CD4-positive, alpha-beta T cell (primary cell): ENCODE data around the gene THAP12. TPM values are rescaled to one million over a fixed set of nuclear protein-coding genes. Genes with fewer than 3 reads are reported as not detected.

Source experiments
- ATAC-seq: fragments of 200-7000 bp; cut with Tn5 transposase; one replicate; pipeline ENCODE4 v1.10.0; 2022; ENCODE audit warnings: mild to moderate bottlenecking; ENCODE audit not compliant: poor library complexity
- CTCF ChIA-PET: fragments of 350-600 bp; sonication (Branson Sonifier 250); formaldehyde crosslinking; loops from one replicate; lab custom pipeline; 2021; ENCODE audit warnings: antibody characterized with exemption, inconsistent platforms; lab: Charles Lee
- POLR2A ChIA-PET: fragments of 350-600 bp; sonication (Branson Sonifier 250); formaldehyde crosslinking; loops from one replicate; lab custom pipeline; 2021; ENCODE audit warnings: antibody characterized with exemption, inconsistent platforms; lab: Charles Lee
- DNase-seq, 14 experiments: peaks; one replicate each; pipeline ENCODE4 v3.0.0-alpha.2; 2013 to 2020; ENCODE audit warnings: mixed read lengths in 2 of 14
- H3K27ac ChIP-seq, 2 donors: one replicate each; pipeline versions ENCODE4 v1.5.1 to v1.7.0; 2013; ENCODE audit warnings: low read length in 2 of 2, low read depth in 1 of 2, mild to moderate bottlenecking in 1 of 2
- H3K27me3 ChIP-seq, 2 experiments: 1 replicate in 1 of 2; 2 replicates in 1 of 2; pipeline versions ENCODE4 v1.6.1 to v1.7.0; 2013; ENCODE audit warnings: low read length in 2 of 2, control low read depth in 1 of 2, mild to moderate bottlenecking in 1 of 2, moderate library complexity in 1 of 2; ENCODE audit not compliant: insufficient read depth in 2 of 2, control insufficient read depth in 1 of 2
- H3K36me3 ChIP-seq: one replicate; pipeline ENCODE4 v1.6.1; 2013; ENCODE audit warnings: low read length, control low read depth; ENCODE audit not compliant: insufficient read depth
- H3K4me1 ChIP-seq: one replicate; pipeline ENCODE4 v1.6.1; 2013; ENCODE audit warnings: low read length, control low read depth; ENCODE audit not compliant: insufficient read depth
- H3K4me3 ChIP-seq: one replicate; pipeline ENCODE4 v1.5.1; 2013; ENCODE audit warnings: mild to moderate bottlenecking, low read length, moderate library complexity
- H3K9me3 ChIP-seq, 2 experiments: 1 replicate in 1 of 2; 2 replicates in 1 of 2; pipeline versions ENCODE4 v1.6.1 to v1.7.0; 2013; ENCODE audit warnings: low read length in 2 of 2, mild to moderate bottlenecking in 2 of 2, control low read depth in 1 of 2, moderate library complexity in 1 of 2; ENCODE audit not compliant: control insufficient read depth in 1 of 2, insufficient read depth in 1 of 2
- H3K27ac Mint-ChIP-seq: one replicate; pipeline ENCODE4 v1.8.0; 2020; ENCODE audit warnings: mixed read lengths
- H3K27me3 Mint-ChIP-seq: one replicate; pipeline ENCODE4 v1.8.0; 2021; ENCODE audit warnings: mixed read lengths
- H3K36me3 Mint-ChIP-seq: one replicate; pipeline ENCODE4 v1.8.0; 2021; ENCODE audit warnings: low read depth, mixed read lengths
- H3K4me1 Mint-ChIP-seq: one replicate; pipeline ENCODE4 v1.8.0; 2021; ENCODE audit warnings: low read depth, mixed read lengths
- H3K4me3 Mint-ChIP-seq: one replicate; pipeline ENCODE4 v1.8.0; 2020; ENCODE audit warnings: mild to moderate bottlenecking, mixed read lengths
- H3K9me3 Mint-ChIP-seq: one replicate; pipeline ENCODE4 v1.8.0; 2020; ENCODE audit warnings: mixed read lengths
- intact Hi-C, 2 experiments: fragments of 100-400 bp; cut with DNase I in 1 of 2; cut with micrococcal nuclease in 1 of 2; formaldehyde crosslinking; loops; one replicate each; pipeline versions ENCODE4 v1.15.1 to v1.9.0; 2023 to 2025; cut with DNase I, micrococcal nuclease
- total RNA-seq, 174 experiments: library from RNA in 2 of 174; stranded (reverse) in 2 of 174; gene quantifications; one replicate each; pipeline ENCODE4 v1.2.3 and lab custom pipeline; 2021 to 2026
- TF ChIP-seq, protein P1 (sequence below): fragments of 200-600 bp; IDR thresholded peaks from one replicate; pipeline ENCODE4 v1.8.0; 2022; ENCODE audit warnings: antibody characterized with exemption, mild to moderate bottlenecking

Gene THAP12
- total RNA-seq, 2 experiments from 2014 or later = 34.8 to 36.3 TPM

DNA sequence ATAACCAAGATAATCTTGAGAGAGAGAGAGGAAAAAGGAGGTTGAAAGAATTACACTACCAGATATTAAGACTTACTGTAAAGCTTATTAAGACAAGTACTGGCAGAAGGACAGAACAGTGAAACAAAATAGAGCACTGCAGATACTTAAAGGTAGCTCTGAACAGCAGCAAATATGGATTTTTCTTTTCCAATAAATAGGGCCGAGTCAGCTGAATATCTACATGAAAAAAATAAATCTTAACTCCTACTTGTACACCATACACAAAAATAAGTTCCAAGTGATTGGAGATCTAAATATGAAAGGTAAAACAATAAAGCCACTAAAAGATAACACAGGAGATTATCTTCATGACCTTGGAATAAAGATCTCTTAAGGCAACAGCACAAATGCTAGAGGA is 12.4 kb downstream of the THAP12 start:
- H3K27ac ChIP-seq = no peak overlapping the region
- H3K9me3 ChIP-seq = no peaks in the 10 kb centered on the region
- Mint-ChIP-seq H3K9me3 (no peaks in the 10 kb centered on the region), H3K4me1 (peaks cover 55% of the 10 kb centered on the region), H3K27ac (no peak overlapping the region), H3K27me3 (no peaks in the 10 kb centered on the region), H3K4me3 (no peak overlapping the region), H3K36me3 (peaks cover 20% of the 10 kb centered on the region)
- no peaks in the 10 kb centered on the region for H3K36me3 ChIP-seq
- no peak for ATAC-seq
- no peak for DNase-seq
- POLR2A ChIA-PET = no interaction called here
- CTCF ChIA-PET = no interaction called here
- H3K4me3 ChIP-seq = no peak overlapping the region
- TF ChIP-seq, protein P1, sequence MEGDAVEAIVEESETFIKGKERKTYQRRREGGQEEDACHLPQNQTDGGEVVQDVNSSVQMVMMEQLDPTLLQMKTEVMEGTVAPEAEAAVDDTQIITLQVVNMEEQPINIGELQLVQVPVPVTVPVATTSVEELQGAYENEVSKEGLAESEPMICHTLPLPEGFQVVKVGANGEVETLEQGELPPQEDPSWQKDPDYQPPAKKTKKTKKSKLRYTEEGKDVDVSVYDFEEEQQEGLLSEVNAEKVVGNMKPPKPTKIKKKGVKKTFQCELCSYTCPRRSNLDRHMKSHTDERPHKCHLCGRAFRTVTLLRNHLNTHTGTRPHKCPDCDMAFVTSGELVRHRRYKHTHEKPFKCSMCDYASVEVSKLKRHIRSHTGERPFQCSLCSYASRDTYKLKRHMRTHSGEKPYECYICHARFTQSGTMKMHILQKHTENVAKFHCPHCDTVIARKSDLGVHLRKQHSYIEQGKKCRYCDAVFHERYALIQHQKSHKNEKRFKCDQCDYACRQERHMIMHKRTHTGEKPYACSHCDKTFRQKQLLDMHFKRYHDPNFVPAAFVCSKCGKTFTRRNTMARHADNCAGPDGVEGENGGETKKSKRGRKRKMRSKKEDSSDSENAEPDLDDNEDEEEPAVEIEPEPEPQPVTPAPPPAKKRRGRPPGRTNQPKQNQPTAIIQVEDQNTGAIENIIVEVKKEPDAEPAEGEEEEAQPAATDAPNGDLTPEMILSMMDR = no peak
- H3K27me3 ChIP-seq = no peaks in the 10 kb centered on the region
- intact Hi-C loops = no loop called here
- H3K4me1 ChIP-seq = peaks cover 12% of the 10 kb centered on the region

DNA sequence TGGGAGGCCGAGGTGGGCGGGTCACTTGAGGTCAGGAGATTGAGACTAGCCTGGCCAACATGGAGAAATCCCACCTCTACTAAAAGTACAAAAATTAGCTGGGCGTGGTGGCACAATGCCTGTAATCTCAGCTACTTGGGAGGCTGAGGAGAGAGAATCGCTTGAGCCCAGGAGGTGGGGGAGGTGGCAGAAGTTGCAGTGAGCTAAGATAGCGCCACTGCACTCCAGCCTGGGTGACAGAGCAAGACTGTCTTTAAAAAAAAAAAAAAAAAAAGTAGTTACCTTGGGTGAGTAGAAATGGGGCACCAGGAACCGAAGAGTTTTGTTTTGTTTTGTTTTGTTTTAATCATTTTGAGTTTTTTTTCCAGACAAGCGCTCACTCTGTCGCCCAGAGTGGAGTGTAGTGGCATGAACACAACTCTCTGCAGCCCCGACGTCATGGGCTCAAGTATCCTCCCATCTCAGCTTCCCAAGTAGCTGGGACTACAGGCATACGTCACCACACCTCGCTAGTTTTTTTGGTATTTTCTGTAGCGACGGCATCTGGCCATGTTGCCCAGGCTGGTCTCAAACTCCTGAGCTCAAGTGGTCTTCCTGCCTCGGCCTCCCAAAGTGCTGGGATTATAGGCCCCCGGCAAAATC is 15.8 kb downstream of the THAP12 start:
- CTCF ChIA-PET = no interaction called here
- Mint-ChIP-seq H3K4me1 (peaks cover 38% of the 10 kb centered on the region), H3K36me3 (peaks cover 48% of the 10 kb centered on the region)

DNA sequence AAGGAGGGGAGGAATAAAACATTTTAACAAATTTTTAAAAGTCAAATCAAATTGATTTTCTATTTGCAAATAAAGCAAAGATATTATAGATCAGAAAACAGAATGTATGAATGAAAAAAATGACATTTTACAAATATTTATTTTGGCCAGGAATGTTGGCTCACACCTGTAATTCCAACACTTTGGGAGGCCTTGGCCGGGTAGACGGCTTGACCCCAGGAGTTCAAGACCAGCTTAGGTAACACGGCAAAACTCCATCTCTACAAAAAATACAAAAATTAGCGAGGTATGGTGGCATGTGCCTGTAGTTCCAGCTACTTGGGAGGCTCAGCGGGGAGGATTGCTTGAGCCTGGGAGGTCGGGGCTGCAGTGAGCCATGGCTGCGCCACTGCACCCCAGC is 18.2 kb downstream of the THAP12 start:
- Histone ChIP-seq H3K27ac (no peak overlapping the region), H3K36me3 (peaks cover 10% of the 10 kb centered on the region), H3K4me3 (no peak overlapping the region), H3K9me3 (no peaks in the 10 kb centered on the region), H3K27me3 (no peaks in the 10 kb centered on the region), H3K4me1 (no peaks in the 10 kb centered on the region)
- H3K4me1 Mint-ChIP-seq = peaks cover 15% of the 10 kb centered on the region
- H3K4me3 Mint-ChIP-seq = no peak overlapping the region
- DNase-seq = no peak
- H3K27me3 Mint-ChIP-seq = no peaks in the 10 kb centered on the region
- no peaks in the 10 kb centered on the region for H3K9me3 Mint-ChIP-seq
- peaks cover 70% of the 10 kb centered on the region for H3K36me3 Mint-ChIP-seq
- H3K27ac Mint-ChIP-seq = no peak overlapping the region
- TF ChIP-seq, protein P1 = no peak
- ChIA-PET CTCF (interaction anchor here (1.7 kb wide), 1 partner anchor 155 kb away, joined by 4 read pairs; no protein-coding TSS in a partner anchor), POLR2A (no interaction called here)
- intact Hi-C loops = no loop called here
- ATAC-seq = no peak

More for the DNA sequence above, 15.8 kb downstream of the THAP12 start:
- no peaks in the 10 kb centered on the region for H3K9me3 Mint-ChIP-seq
- no peak for ATAC-seq
- Histone ChIP-seq H3K27ac (no peak overlapping the region), H3K4me3 (no peak overlapping the region), H3K36me3 (peaks cover 4% of the 10 kb centered on the region), H3K9me3 (no peaks in the 10 kb centered on the region), H3K27me3 (no peaks in the 10 kb centered on the region), H3K4me1 (peaks cover 4% of the 10 kb centered on the region)
- no peak overlapping the region for H3K4me3 Mint-ChIP-seq
- no peak overlapping the region for H3K27ac Mint-ChIP-seq
- POLR2A ChIA-PET = no interaction called here
- DNase-seq = no peak
- TF ChIP-seq, protein P1 = no peak
- H3K27me3 Mint-ChIP-seq = no peaks in the 10 kb centered on the region
- intact Hi-C loops = no loop called here
